LNCAP (cell line): ENCODE data around the gene ERI3.

Experiments used
- CTCF ChIP-seq: fragments of 450-650 bp; IDR thresholded peaks from 2 replicates; pipeline ENCODE4 v1.5.1; 2017; ENCODE audit warnings: mild to moderate bottlenecking

Gene ERI3

DNA sequence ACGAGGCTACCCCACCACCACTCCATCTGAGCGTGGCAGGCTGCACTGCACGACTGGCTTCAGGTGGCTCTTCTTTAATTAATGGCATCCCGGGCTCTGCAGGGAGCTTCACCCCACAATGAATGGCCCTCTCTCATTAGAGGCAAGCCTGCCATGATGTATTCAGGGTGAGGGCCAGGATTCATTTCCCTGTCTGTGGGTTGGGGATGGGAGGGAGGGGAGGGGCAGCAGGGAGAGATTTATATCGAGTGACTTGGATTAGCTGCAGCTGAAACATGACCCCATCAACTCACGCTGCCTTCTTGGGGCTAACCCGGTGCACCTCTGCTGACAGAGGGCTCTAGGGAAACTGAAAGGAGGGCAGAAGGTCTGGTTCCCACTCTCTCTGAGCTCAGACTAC lies 54.2 kb downstream of the ERI3 start:
- no peak for TF ChIP-seq CTCF

DNA sequence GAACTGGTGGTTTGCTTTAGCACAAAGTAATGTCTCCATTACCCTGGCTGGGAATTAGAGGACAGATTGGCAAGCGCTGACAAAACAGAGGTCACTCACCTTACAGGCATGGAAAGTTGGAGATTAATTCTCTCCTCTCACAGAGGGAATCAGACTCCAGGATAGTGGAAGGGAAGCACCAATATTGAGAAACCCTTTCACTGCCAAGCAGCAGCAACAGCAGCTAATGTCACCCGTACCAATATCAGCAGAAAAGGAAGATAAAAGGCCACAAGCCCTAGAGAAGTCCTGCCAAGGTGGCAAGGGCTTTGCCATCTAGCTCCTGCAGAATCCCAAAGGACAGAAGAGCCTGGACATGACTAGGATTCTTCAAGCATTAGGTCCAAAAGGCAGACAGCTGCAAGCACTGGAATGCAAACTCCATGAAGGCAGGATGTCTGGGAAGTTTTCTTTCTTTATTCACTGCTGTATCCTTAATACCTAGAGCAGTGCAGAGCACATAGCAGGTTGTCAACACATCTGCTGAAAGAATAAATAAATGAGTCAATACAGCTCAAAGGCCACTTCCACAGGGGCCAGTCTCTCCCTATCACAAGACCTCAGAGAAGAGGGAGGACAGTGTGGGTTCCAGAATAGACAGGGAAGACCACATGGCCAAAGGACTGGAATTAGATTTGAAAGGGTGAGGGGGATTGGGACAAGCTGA lies 57.2 kb downstream of the ERI3 start:
- no peak for TF ChIP-seq CTCF

DNA sequence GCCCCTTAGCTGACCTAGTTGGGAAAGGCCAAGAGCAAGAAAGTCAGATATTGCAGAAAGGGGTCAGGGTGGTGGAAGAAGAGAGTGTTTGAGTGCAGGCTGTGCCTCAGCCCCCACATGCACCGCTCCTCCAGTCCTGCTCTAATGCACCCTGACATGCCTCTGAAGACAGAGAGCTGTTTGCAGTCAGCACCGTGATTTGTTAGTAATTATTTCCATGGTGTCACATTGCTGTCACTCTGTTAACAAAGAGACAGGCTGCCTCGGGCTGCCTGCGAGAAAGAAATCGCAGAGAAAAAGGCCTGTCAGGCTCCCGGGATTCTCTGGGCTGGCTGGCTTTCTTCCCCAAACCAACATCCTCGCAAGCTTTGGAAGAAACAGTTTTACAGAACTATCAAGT lies 58.3 kb downstream of the ERI3 start:
- TF ChIP-seq CTCF, result no peak

DNA sequence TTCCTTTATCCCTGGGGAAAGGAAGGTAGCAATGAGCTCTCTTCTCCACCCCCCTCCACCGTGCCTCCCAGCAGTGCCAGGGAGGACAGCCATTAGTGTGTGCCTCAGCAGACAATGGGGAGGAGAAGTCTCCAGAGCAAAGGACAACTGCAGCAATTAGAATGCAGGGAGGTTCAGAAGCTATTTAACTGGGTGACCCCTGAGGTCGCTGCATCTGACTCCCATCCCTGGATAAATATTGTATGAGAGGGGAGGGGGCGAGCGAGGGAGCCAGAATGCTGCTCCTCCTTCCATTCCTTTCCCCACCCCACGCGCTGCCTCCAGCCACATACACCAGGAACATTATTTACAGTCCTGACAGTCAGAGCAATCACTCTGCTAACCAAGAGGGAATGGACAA lies 59.0 kb downstream of the ERI3 start:
- TF ChIP-seq CTCF, result no peak

DNA sequence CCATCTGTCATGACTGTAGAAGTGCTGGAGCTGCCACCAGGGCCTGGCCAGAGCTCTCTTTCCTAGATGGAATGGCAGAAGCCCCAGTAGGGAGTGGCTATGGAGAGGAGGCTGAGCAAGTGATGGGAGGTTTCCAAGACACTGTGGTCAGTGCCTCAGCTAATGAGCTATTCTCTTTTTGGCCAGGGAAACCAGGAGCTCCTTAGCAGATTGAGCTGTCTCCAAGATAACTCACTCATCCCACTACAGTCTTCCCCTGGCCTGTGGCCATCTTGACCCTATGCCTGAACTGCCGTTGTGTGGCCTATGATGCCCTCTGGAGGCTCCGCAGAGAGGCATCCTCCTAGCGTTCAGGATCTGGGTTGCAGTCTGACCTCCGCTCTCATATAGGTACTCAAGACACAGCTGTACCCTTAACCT lies 60.5 kb downstream of the ERI3 start:
- TF ChIP-seq CTCF, result no peak; the same call in 1 of the 2 replicates

- TF ChIP-seq CTCF, result no peak
Observed at GRCh38 chr1:44293761-44294315, 61.2 kb downstream of the ERI3 start.

GRCh38 chr1:44292651-44293050 lies 62.4 kb downstream of the ERI3 start:
- no peak for TF ChIP-seq CTCF
